ENCODE data around the gene MRTFA. TPM values are rescaled to one million over a fixed set of nuclear protein-coding genes. Genes with fewer than 3 reads are reported as not detected.

Gene MRTFA
- total and polyA plus RNA-seq, 3 donors from 2014 or later = 59.5 to 162 (median 158) TPM

- WGBS, 2 donors = 97 to 100% methylated on average over 1 of the region's 1 CpG
- no peaks in the 10 kb centered on the region for H3K4me1 ChIP-seq
- H3K9me3 ChIP-seq = no peaks in the 10 kb centered on the region
- intact Hi-C loops (cut with DNase I; ENCODE audit: low total_unique reads) = no loop called here
- DNase-seq = no peak
- no peak overlapping the region for H3K4me3 ChIP-seq
- TF ChIP-seq POLR2A (IDR thresholded peaks at IDR 0.05) = no peak
- TF ChIP-seq CTCF (IDR thresholded peaks at IDR 0.05) = no peak
- H3K36me3 ChIP-seq (ENCODE audit: low read depth, missing control alignments) = no peaks in the 10 kb centered on the region
- no peaks in the 10 kb centered on the region for H3K27me3 ChIP-seq
- no peak overlapping the region for H3K27ac ChIP-seq
These were observed 55.9 kb downstream of the MRTFA start for GRCh38 chr22:40580631-40581030.

- 89 to 94% methylated on average over 4 of the region's 4 CpGs for WGBS, 2 donors
- H3K36me3 ChIP-seq (ENCODE audit: low read depth, missing control alignments) = no peaks in the 10 kb centered on the region
- no peaks in the 10 kb centered on the region for H3K27me3 ChIP-seq
- no peaks in the 10 kb centered on the region for H3K9me3 ChIP-seq
- TF ChIP-seq CTCF (IDR thresholded peaks at IDR 0.05) (no peak), POLR2A (IDR thresholded peaks at IDR 0.05) (no peak)
- no peak overlapping the region for H3K4me3 ChIP-seq
- H3K4me1 ChIP-seq = no peaks in the 10 kb centered on the region
- intact Hi-C loops (cut with DNase I; ENCODE audit: low total_unique reads) = no loop called here
- no peak overlapping the region for H3K27ac ChIP-seq
- no peak for DNase-seq
These were observed 58.3 kb downstream of the MRTFA start for GRCh38 chr22:40578171-40578570.

GRCh38 chr22:40572976-40573375 lies 63.5 kb downstream of the MRTFA start:
- Histone ChIP-seq H3K27me3 (no peaks in the 10 kb centered on the region), H3K4me1 (no peaks in the 10 kb centered on the region), H3K27ac (no peak overlapping the region), H3K36me3 (ENCODE audit: low read depth, missing control alignments) (no peaks in the 10 kb centered on the region), H3K9me3 (no peaks in the 10 kb centered on the region), H3K4me3 (no peak overlapping the region)
- 78 to 84% methylated on average over 2 of the region's 2 CpGs for WGBS, 2 donors
- intact Hi-C loops (cut with DNase I; ENCODE audit: low total_unique reads) = no loop called here
- TF ChIP-seq POLR2A (IDR thresholded peaks at IDR 0.05) (no peak), CTCF (IDR thresholded peaks at IDR 0.05) (no peak)
- DNase-seq = no peak

- H3K27me3 ChIP-seq = no peaks in the 10 kb centered on the region
- intact Hi-C loops (cut with DNase I; ENCODE audit: low total_unique reads) = no loop called here
- no peak for DNase-seq
These were observed 64.6 kb downstream of the MRTFA start for GRCh38 chr22:40571887-40572286.

More at GRCh38 chr22:40571887-40572286, 64.6 kb downstream of the MRTFA start:
- Histone ChIP-seq H3K27ac (no peak overlapping the region), H3K36me3 (ENCODE audit: low read depth, missing control alignments) (no peaks in the 10 kb centered on the region), H3K4me3 (no peak overlapping the region), H3K4me1 (no peaks in the 10 kb centered on the region), H3K9me3 (no peaks in the 10 kb centered on the region)
- no peak for TF ChIP-seq CTCF (IDR thresholded peaks at IDR 0.05)
- TF ChIP-seq POLR2A (IDR thresholded peaks at IDR 0.05) = no peak
- 92 to 98% methylated on average over 3 of the region's 3 CpGs for WGBS, 2 donors
